Measurements from ENCODE around the gene MKI67.

The MKI67 gene

DNA sequence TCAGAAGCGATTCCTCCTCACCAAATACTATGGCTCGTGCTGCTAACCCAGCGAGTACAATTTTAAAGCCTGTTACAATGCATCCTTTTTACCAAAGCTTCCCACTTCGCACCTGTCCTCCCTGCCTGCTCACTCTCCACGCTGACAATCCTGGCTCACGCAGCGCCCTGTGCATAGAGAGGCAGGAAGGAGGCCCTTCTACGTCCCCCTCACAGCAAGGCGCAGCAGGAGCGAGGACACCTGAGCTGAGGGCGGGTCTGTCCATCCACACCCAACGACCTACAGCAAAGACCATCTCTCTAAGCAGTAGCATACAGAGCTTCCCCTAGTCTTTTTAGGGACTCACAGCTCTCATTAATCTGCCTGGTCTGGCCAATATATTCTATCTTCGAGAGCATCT is 46.0 kb downstream of the MKI67 start:
- no peak for DNase-seq

DNA sequence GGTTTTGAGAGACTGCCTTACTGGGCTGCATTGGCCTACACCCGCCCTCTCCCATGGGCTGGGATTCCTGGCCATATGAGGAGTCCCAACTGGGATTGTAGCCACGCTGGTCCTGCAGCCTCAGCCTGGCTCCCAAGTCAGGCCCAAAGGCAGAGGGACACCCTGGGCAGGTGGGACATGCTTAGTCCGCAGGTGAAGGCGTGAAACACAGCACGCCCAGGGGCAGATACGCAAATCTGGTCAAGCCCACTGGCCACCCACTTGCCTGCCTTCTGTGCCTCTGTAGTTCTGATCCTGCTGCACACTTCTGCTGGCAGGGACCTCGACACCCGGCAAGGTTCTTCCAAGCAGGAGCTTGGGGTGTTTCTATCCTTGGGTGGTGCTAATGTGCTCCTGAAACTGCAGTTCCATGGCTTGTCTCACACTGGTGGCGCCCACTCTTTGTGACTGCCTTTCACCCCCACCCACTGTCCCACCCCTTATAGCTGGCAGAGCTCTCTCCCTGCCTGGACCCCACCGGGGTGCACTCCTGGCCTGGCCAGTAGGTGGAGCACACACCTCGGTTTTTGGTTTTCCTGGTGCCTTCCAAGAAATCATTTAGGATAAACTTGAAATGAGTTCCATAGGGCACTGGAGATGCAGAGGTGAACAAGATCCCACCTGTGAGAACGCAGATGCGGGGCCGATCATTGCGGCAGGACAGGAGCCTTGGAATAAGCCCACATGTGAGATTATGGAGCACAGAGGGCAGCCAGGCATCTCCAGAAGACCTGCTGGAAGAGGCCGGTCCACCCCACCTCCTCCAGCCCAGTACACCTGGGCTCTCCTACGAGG is 47.9 kb downstream of the MKI67 start:
- DNase-seq: peak in 1 of 2 experiments; percentile 30

DNA sequence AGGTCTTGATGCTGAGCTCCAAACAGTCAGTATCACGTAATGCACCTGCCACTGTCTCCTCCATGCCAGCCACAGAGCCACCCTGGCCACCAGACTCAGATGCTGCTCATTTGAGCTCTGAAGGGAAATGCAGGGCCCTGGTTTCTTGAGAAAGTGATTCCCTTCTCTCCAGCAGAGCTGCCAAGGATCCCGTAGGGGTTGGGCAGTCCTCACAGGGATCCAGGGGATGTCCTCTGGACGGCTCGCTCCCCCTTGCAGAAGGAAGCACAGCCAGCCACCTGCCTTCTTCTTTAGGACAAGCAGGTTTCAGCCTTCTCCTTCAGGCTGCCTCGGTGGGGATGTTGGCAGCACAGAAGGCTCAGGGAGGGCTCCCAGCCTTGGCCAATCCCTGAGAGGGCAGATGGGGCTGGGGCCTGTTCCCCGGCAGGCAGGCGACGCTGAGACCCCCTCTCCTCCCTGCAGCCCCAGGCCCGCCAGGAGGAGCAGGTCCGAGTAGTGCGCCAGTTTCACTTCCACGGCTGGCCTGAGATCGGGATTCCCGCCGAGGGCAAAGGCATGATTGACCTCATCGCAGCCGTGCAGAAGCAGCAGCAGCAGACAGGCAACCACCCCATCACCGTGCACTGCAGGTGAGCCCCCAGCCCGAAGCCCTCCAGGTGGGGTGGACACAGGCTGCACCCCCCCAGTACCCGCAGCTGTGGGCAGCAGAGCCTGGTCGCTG is 48.9 kb downstream of the MKI67 start:
- DNase-seq: no peak

- DNase-seq: no peak
Measured at GRCh38 chr10:128074589-128074988, 51.6 kb downstream of the MKI67 start.

- DNase-seq: no peak
Measured at GRCh38 chr10:128073890-128074289, 52.3 kb downstream of the MKI67 start.

DNA sequence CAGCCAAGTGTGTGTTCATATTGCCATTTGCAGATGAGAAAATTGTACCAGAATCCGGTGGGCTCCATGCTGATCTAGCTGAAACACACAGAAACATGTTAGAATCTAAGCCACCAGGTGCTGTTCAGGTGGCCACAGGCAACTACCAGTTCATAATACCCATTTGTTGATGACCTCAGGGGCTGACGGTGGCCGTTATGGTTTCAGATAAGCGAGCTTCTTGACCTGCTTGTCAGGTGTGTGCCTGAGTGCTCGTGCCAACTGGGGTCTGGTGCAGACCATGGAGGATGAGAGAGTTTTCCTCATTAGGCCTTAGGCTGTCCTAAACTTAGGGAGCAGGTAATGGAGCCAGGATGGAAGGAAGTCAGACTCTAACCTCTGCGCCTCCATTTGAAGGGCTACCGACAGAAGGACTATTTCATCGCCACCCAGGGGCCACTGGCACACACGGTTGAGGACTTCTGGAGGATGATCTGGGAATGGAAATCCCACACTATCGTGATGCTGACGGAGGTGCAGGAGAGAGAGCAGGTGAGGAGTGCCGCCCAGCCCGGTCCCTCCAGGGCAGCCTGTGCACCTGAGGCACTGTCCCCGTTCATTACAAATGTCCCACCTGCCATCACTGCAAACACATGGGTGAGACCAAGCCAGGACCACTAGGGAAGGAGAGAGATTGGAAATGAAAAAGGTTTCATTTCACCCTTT is 53.1 kb downstream of the MKI67 start:
- no peak for DNase-seq

DNA sequence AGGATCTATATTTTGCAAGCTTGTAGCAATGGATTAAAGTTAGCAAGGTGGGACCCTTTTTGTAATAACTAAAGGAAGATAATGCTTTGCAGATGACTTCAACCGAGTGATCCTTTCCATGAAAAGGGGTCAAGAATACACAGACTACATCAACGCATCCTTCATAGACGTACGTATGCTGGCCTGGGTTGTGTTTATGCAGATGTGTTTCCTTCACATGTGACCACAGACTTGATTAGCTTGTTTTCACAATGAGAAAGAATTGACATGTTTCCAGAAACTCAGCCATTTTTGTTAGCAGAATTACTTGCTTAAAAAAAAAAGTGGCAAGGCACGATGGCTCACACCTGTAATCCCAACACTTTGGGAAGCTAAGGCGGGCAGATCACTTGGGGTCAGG is 54.2 kb downstream of the MKI67 start:
- DNase-seq: no peak

GRCh38 chr10:128071417-128071782 is 54.8 kb downstream of the MKI67 start:
- DNase-seq: no peak

GRCh38 chr10:128070721-128071416 is 55.4 kb downstream of the MKI67 start:
- no peak for DNase-seq

DNA sequence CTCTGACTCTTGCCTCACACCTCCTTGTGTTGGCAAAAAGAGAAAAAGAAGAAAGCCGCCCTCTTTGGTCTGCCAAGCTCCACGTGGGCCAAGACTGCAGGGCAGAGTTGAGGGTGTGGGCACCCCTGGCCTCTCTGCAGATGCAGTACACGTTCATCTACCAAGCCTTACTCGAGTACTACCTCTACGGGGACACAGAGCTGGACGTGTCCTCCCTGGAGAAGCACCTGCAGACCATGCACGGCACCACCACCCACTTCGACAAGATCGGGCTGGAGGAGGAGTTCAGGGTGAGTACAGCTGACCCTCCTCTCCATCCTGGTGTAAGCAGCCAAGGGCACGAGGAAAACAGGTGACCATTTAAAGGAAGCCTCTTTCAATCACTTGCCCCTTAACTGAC is 56.1 kb downstream of the MKI67 start:
- DNase-seq: no peak

DNA sequence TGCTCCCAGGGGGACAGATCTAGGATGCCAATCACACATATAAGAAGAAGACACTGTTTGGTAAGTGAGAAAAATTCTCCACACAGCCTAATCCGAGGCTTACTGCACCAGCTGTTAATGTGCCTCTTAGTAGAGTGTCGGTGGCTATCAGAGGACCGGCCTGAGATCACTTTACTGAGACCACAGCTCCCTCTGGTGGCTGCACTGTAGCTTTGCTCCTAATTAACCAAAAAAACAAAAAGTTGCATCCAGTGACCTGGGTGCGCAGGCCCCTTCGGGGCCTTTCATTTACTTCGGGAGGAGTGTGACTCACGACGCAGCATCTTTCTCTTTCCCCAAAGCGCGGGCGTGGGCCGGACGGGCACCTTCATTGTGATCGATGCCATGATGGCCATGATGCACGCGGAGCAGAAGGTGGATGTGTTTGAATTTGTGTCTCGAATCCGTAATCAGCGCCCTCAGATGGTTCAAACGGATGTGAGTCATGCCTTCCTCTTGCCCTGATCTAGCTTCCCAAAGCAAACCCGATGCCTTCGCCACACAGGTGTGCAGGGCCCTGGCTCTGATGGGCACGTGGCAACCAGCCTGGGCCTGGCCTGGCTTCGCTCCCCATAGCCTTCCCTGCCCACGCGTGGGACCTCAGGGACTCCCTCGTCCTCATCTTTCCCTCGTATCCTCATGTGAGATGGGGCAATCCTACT is 56.7 kb downstream of the MKI67 start:
- peak; percentile 79 to 80 for DNase-seq

GRCh38 chr10:128068398-128069285 is 57.6 kb downstream of the MKI67 start:
- DNase-seq: no peak

DNA sequence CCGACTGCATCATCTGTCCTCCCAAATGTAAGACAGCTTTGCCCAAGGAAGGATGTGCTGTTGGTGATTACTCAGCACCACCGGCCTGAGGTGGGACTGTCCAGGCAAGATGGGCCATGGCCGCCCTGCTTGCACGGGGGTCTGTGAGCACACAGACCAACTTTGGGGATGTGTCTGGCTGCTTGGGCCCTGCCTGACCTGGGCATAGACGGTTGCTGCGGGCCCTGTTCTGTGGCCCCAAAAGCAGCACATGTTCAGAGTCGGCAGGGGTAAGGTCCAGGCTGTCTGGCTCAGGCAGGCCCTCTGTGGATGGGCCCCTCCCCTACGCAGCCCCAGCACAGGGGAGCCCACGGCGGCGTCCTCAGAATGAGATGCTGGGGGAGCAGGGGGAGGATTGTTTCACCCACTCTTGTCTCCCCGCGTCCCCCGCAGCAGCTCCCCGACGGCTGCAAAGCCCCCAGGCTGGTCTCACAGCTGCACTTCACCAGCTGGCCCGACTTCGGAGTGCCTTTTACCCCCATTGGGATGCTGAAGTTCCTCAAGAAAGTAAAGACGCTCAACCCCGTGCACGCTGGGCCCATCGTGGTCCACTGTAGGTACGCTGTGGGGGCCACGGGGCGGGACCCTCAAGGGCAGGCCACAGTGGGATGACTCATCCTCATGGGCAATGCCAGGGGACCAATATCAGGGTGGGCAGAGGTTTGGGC is 58.4 kb downstream of the MKI67 start:
- no peak for DNase-seq

DNA sequence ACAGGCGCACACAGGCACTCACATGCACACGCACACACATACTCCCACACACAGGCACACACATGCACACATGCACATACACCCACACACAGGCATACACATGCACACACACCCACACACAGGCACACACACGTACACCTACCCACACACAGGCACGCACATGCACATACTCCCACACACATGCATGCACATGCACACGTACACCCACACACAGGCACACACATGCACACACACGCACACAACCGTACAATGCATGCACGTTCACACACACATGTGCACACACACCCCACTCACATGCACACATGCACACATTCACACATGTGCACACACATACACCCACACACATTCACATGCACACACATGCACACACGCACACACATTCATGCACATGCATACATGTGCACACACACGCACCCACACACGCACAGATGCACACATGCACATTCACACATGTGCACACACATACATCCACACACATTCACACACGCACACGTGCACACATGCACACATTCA is 59.3 kb downstream of the MKI67 start:
- DNase-seq: no peak

DNA sequence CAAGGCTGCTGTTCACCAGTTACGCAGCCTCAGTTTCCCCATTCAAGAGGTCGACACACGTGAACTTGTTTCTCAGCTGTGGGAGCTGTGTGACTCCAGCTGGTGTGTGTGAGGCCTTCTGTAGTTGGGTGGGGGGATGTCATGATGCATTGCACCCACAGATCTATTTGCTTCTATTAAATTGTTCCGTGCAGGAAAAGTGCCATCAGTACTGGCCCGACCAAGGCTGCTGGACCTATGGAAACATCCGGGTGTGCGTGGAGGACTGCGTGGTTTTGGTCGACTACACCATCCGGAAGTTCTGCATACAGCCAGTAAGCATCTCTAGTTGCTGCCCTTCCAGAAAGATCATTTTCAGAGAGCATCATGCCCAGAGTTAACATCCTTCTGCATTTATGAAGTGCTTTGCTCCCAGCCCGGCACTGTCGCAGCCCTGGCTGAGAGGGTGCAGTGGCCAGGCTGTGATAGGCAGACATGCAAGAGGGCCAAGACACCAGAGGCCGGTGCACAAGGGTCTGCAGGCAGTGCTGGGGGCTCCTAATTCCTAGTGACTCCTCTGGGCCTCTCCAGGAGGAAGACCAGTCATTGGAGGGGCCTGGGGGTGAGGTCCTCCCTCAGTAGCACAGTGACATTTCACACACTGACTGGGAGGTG is 60.2 kb downstream of the MKI67 start:
- DNase-seq: no peak

GRCh38 chr10:128064970-128065580 is 61.1 kb downstream of the MKI67 start:
- DNase-seq: no peak

GRCh38 chr10:128064108-128064969 is 61.9 kb downstream of the MKI67 start:
- peak; percentile 73 to 80 for DNase-seq

GRCh38 chr10:128063736-128064107 is 62.5 kb downstream of the MKI67 start:
- peak in 1 of 2 experiments; percentile 16 for DNase-seq

Measured in activated CD4-positive, alpha-beta T cell treated with anti-CD3 and anti-CD28 coated beads, Interleukin-2, amount 50 U/mL, for 4 hours (primary cell).